Liver (tissue), 3 donors: ENCODE results near the gene ID3.

Source experiments
- HNF4A ChIP-seq, 2 donors: conservative IDR thresholded peaks; 2 replicates each; pipeline ENCODE4 v1.6.1; 2016; ENCODE audit warnings: antibody characterized with exemption in 2 of 2, mild to moderate bottlenecking in 2 of 2
- RAD21 ChIP-seq, 2 donors: IDR thresholded peaks; 2 replicates each; pipeline ENCODE4 v1.6.1; 2016; ENCODE audit warnings: antibody characterized with exemption in 2 of 2, mild to moderate bottlenecking in 2 of 2
- RXRA ChIP-seq, 2 donors: IDR thresholded peaks; 2 replicates each; pipeline ENCODE4 v1.6.1; 2017 to 2018; ENCODE audit warnings: antibody characterized with exemption in 2 of 2, mild to moderate bottlenecking in 1 of 2
- TAF1 ChIP-seq: conservative IDR thresholded peaks from 2 replicates; pipeline ENCODE4 v1.6.1; 2016; ENCODE audit warnings: antibody characterized with exemption, mild to moderate bottlenecking
- YY1 ChIP-seq: IDR thresholded peaks from 2 replicates; pipeline ENCODE4 v1.6.1; 2016; ENCODE audit warnings: antibody characterized with exemption, mild to moderate bottlenecking
- TF ChIP-seq, protein P1 (sequence below): fragments of 150-350 bp; IDR thresholded peaks from 2 replicates; pipeline ENCODE4 v1.5.1; 2017; ENCODE audit warnings: improper control_type of control experiment, low read depth, low read length; ENCODE audit not compliant: missing input control
- TF ChIP-seq, protein P2 (sequence below): IDR thresholded peaks from 2 replicates; pipeline ENCODE4 v1.6.1; 2016; ENCODE audit warnings: antibody characterized with exemption, mild to moderate bottlenecking
- donor health status: healthy.
- donor health status: healthy.

GRCh38 chr1:23546897-23547584 lies 12.3 kb downstream of the ID3 start:
- TF ChIP-seq, protein P1, sequence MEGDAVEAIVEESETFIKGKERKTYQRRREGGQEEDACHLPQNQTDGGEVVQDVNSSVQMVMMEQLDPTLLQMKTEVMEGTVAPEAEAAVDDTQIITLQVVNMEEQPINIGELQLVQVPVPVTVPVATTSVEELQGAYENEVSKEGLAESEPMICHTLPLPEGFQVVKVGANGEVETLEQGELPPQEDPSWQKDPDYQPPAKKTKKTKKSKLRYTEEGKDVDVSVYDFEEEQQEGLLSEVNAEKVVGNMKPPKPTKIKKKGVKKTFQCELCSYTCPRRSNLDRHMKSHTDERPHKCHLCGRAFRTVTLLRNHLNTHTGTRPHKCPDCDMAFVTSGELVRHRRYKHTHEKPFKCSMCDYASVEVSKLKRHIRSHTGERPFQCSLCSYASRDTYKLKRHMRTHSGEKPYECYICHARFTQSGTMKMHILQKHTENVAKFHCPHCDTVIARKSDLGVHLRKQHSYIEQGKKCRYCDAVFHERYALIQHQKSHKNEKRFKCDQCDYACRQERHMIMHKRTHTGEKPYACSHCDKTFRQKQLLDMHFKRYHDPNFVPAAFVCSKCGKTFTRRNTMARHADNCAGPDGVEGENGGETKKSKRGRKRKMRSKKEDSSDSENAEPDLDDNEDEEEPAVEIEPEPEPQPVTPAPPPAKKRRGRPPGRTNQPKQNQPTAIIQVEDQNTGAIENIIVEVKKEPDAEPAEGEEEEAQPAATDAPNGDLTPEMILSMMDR = no peak
- TF ChIP-seq TAF1 (no peak), RAD21 (IDR thresholded peaks at IDR 0.05) (no peak), RXRA (IDR thresholded peaks at IDR 0.05) (no peak), HNF4A (conservative IDR thresholded peaks at IDR 0.05) (no peak), YY1 (no peak)
- TF ChIP-seq, protein P2, sequence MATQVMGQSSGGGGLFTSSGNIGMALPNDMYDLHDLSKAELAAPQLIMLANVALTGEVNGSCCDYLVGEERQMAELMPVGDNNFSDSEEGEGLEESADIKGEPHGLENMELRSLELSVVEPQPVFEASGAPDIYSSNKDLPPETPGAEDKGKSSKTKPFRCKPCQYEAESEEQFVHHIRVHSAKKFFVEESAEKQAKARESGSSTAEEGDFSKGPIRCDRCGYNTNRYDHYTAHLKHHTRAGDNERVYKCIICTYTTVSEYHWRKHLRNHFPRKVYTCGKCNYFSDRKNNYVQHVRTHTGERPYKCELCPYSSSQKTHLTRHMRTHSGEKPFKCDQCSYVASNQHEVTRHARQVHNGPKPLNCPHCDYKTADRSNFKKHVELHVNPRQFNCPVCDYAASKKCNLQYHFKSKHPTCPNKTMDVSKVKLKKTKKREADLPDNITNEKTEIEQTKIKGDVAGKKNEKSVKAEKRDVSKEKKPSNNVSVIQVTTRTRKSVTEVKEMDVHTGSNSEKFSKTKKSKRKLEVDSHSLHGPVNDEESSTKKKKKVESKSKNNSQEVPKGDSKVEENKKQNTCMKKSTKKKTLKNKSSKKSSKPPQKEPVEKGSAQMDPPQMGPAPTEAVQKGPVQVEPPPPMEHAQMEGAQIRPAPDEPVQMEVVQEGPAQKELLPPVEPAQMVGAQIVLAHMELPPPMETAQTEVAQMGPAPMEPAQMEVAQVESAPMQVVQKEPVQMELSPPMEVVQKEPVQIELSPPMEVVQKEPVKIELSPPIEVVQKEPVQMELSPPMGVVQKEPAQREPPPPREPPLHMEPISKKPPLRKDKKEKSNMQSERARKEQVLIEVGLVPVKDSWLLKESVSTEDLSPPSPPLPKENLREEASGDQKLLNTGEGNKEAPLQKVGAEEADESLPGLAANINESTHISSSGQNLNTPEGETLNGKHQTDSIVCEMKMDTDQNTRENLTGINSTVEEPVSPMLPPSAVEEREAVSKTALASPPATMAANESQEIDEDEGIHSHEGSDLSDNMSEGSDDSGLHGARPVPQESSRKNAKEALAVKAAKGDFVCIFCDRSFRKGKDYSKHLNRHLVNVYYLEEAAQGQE = no peak
